Activated CD8-positive, alpha-beta memory T cell treated with anti-CD3 and anti-CD28 coated beads, Interleukin-2, amount 50 U/mL, for 24 hours (primary cell): ENCODE measurements around the gene SLC2A9.

Source experiments
- DNase-seq: peaks from one replicate; pipeline ENCODE4 v3.0.0-alpha.2; 2020; ENCODE audit errors: extremely low read depth

Gene SLC2A9

GRCh38 chr4:9893329-9894108, 127.8 kb downstream of the SLC2A9 start:
- DNase-seq = no peak

GRCh38 chr4:9891740-9892139, 129.6 kb downstream of the SLC2A9 start:
- DNase-seq = no peak

GRCh38 chr4:9891056-9891455, 130.2 kb downstream of the SLC2A9 start:
- DNase-seq = no peak

- DNase-seq = no peak
Measured at GRCh38 chr4:9889306-9889705, 132.0 kb downstream of the SLC2A9 start.

GRCh38 chr4:9885958-9886357, 135.3 kb downstream of the SLC2A9 start:
- DNase-seq = no peak

- no peak for DNase-seq
Measured at GRCh38 chr4:9880406-9881197, 140.7 kb downstream of the SLC2A9 start.

GRCh38 chr4:9877123-9877522, 144.2 kb downstream of the SLC2A9 start:
- DNase-seq = no peak

GRCh38 chr4:9875516-9875915, 145.8 kb downstream of the SLC2A9 start:
- no peak for DNase-seq

- no peak for DNase-seq
Measured at GRCh38 chr4:9874385-9874784, 146.9 kb downstream of the SLC2A9 start.

- DNase-seq = no peak
Measured at GRCh38 chr4:9870165-9870790, 151.0 kb downstream of the SLC2A9 start.

GRCh38 chr4:9867751-9868425, 153.4 kb downstream of the SLC2A9 start:
- DNase-seq = no peak

GRCh38 chr4:9866931-9867330, 154.4 kb downstream of the SLC2A9 start:
- DNase-seq = no peak

GRCh38 chr4:9861561-9861960, 159.7 kb downstream of the SLC2A9 start:
- DNase-seq = no peak

GRCh38 chr4:9859810-9860209, 161.5 kb downstream of the SLC2A9 start:
- DNase-seq = no peak

- no peak for DNase-seq
Measured at GRCh38 chr4:9849538-9849920, 171.8 kb downstream of the SLC2A9 start.

- DNase-seq = no peak
Measured at GRCh38 chr4:9847968-9848748, 173.1 kb downstream of the SLC2A9 start.

- no peak for DNase-seq
Measured at GRCh38 chr4:9845791-9846493, 175.4 kb downstream of the SLC2A9 start.

GRCh38 chr4:9841072-9841471, 180.2 kb downstream of the SLC2A9 start:
- no peak for DNase-seq

GRCh38 chr4:9835430-9835829, 185.9 kb downstream of the SLC2A9 start:
- no peak for DNase-seq

GRCh38 chr4:9833421-9833820, 187.9 kb downstream of the SLC2A9 start:
- DNase-seq = no peak

GRCh38 chr4:9832640-9833039, 188.7 kb downstream of the SLC2A9 start:
- no peak for DNase-seq
